ENCODE measurements around the gene CTNNA2.

The CTNNA2 gene

GRCh38 chr2:79619442-79619841, 106.6 kb downstream of the CTNNA2 start:
- no peak for DNase-seq

- DNase-seq = no peak
Observed at GRCh38 chr2:79619976-79620375, 107.1 kb downstream of the CTNNA2 start.

DNA sequence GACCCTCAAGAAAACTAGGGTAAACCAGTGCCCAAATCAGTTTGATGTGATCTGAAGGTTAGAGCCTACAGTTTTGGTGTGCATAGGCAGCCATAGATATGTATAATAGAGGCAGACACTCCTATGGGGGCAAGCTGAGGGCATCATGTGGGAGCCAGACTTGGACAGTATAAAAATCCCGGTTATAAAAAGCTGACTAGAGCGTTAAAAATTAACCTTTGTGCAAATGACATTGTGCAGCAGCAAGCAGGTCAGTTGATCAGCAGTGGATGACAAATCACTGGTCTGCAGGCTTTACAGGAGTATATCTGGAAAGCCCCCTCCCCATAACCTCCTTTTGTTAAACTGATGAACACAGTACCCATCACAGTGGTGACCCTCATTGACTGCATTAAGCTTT, 107.8 kb downstream of the CTNNA2 start:
- DNase-seq = no peak

- DNase-seq = no peak
Observed at GRCh38 chr2:79621252-79621651, 108.4 kb downstream of the CTNNA2 start.

DNA sequence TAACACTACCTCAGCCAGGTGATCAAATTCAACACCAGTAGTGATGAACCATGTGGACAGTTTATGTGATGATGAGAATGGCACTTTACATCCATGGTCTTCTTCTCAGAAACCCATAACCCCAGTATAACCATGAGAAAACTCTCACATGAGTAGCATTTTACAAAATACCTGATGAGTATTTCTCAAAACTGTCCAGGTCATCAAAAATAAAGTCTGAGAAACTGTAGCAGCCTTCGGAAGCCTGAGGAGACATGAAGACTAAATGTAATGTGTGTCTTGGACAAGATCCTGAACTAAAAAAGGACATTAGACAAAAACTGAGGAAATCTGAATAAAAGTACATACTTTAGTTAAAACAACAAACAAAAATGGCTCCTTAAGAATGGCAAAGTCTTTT, 108.9 kb downstream of the CTNNA2 start:
- no peak for DNase-seq

GRCh38 chr2:79622508-79622907, 109.7 kb downstream of the CTNNA2 start:
- no peak for DNase-seq

GRCh38 chr2:79627237-79627636, 114.4 kb downstream of the CTNNA2 start:
- DNase-seq = no peak

- no peak for DNase-seq
Observed at GRCh38 chr2:79630060-79630459, 117.2 kb downstream of the CTNNA2 start.

DNA sequence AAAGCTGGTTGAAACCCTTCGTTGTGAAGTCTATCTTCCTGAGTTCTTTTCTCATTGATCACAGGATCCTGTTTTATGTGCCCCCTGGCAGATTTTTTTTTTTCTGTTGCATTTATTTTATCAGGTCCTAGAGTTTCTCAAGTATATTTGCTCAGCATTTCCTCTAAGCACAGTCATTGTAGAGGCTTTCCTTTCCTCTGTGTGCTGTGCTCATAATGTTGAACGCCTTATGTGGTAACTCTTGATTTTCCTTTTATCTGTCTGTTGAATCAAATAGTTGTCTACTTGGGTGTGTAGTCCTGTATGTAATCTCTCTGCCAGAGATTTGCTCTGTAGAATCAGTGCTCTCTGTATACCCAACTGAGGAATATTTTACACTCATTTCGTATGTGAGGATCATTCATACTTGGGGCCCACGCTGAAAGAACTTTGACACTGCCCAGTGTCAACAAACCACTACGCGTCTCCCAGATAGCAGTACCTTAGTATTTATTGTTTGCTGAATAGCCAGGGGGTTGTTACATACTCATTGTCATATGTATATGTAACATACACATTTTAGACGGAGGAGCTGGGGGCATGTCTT, 118.2 kb downstream of the CTNNA2 start:
- no peak for DNase-seq

- no peak for DNase-seq
Observed at GRCh38 chr2:79638410-79638809, 125.6 kb downstream of the CTNNA2 start.

DNA sequence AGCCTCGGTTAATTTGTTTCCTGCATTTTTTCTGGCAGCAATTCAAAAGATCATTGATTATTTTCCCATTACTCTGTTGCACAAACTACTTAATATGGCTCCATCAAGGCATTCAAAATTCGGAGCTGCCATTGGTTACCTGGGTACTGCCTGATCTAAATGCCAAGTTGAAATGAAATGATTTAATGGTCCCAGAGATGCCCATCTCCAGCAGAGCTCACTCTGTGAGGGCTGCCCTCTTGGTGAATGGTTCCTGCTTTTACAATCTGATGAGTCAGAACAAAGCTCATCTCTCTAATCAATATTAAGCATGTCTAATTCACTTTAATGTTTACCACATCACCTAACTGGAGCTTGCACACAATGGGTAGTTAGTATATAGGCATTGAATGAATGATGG, 126.1 kb downstream of the CTNNA2 start:
- no peak for DNase-seq

- DNase-seq = no peak
Observed at GRCh38 chr2:79640001-79640400, 127.2 kb downstream of the CTNNA2 start.

DNA sequence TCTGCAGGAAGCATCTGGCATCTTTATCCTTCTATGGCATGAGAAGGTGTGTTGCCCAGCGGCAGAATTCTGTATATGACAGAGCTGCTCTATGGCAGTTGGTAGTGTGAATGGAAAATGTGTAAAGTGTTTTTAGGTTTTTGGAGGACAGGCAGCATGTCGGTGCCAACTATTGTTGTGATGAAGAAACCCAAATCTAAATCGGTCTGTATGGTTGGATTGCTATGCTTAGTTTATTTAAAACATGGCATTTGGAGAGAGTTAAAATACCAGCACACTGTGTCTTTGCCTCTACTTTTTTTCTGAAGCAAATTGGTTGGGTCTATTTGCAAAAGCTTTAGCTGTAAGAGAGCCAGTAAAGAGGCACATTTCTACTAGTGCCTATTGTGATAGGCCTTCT, 136.7 kb downstream of the CTNNA2 start:
- DNase-seq = no peak

DNA sequence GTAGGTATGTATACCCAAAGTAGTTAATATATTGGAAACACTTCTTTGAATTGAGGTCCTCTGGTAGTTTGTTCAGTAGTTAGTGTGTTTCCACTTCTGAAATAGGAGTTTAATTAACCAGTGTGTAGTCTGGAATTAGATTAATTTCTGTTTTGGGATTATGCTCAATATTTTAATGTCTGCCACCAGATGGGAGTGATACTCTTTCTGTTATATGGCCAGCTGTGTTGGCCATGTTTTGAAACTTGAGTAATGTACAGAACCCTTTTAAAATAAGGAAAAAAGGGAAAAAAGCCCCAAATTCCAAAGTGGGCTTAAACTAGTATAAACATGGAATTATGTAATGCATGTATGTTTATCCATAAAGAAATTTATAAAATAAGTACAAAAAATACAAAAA, 147.7 kb downstream of the CTNNA2 start:
- DNase-seq = no peak

DNA sequence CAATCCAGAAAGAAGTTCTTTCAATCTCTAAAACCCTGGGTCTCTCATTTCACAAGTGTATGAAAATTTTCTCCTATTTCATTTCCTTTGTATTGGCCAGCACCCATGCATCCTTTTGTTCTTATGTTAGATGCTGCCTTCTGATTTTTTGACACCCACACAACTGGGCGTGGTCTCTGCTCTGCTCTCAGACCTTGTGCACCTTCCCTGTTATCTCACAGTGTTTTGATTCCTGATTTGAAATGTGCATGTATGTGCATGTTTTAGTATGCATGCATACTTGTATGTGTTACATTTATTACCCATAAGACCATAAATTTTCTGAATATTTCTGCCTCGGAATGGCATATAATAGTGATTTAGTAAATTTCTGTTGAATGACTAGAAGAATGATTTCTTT, 152.2 kb downstream of the CTNNA2 start:
- no peak for DNase-seq

DNA sequence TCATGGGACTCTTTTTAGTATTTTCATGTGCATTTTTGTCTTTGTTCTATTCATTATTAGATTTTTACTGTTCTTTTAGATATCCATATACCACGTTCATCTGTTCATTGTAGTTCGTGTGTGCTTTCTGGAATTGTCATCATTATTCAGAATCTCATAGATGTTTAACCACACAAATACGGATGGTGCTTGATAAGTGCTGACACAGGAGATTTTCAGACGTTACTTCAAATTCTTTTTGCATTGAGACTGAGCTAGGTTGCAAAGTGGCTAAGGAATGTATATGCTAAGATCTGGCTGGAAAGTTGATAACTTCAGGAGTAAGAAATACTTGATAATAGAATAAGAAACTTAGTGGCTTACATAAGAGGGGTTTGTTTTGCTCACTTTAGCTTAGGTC, 153.6 kb downstream of the CTNNA2 start:
- no peak for DNase-seq

DNA sequence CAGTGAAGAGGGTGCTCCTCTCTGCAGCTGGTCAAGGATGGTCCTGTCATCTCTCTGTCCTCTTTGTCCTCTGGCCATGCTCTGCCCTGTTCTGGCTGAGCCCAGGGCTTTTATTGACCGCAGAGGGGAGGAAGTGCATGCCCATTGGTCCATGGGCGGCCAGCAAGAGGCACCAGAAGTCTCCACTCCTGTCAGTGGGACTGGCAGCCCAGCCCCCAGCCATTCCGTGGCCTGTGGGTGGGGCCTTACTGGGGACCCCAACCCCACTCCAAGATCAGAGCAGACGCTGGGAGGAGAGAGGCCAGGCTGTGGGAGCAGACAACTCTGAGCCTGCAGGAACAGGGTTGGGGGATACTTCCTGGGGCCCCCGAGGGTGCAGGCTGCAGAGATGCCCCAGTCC, 156.9 kb downstream of the CTNNA2 start:
- DNase-seq = no peak

- DNase-seq = no peak
Observed at GRCh38 chr2:79670198-79670597, 157.3 kb downstream of the CTNNA2 start.

DNA sequence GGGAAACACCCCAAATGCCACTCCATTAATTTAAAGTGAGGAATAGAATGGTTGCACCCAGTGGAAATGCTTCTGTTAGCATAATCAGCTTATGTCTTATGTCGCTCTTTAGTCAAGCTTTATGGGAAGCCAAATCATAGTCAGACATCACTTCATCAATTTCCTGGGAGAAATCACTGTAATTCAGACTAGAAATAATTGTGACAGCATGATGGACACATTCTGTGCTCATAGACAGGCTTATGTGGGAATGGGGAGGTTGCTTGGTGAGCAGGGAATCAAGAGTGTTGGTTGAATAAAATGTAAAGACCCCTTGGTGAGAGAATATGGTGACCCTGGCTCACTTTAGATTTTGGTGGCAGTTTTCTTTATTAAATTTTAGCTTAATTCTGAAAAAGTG, 174.0 kb downstream of the CTNNA2 start:
- DNase-seq = no peak

- DNase-seq = no peak
Observed at GRCh38 chr2:79695248-79695647, 182.4 kb downstream of the CTNNA2 start.

DNA sequence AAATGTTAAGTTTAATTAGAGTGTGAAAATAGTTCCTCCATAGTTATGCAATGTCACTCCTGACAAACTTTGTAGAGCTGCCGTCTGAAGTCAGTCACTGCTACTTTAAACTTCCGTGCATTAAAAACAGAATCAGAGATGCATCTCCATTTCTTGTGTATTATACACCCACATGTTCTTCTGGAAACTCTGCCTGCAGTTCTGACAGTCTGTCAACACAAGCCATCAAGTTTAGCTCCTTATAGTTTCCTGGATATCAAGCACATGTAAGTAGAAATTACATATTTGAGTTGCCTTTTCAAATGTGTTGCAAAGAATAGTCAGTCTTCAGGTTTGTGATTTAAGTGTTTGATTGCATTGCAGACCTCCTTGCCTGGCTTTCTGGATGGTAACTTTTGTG, 184.3 kb downstream of the CTNNA2 start:
- no peak for DNase-seq

GRCh38 chr2:79700651-79701050, 187.8 kb downstream of the CTNNA2 start:
- no peak for DNase-seq

DNA sequence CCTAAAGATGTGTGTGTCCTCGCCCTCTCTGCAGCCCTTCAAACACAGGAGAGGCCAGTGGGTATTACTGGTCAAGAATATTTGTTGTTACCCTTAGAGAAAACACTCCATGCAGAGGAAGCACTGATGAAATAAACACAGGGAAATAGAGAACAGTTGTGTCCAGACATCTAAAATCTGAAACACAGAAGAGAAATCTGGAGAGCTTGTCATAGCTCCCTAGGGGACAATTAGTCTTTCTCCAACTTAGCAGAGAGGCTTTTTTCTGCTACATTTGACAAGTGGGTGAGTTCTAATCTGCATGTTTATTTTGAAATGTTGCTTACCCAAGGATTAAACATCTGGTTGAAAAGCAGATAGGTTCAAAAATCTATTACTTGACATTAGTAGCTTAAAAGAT, 190.1 kb downstream of the CTNNA2 start:
- DNase-seq = no peak

- no peak for DNase-seq
Observed at GRCh38 chr2:79711098-79711497, 198.2 kb downstream of the CTNNA2 start.

GRCh38 chr2:79713131-79713785, 200.4 kb downstream of the CTNNA2 start:
- no peak for DNase-seq
